ENCODE measurements around the gene SRSF7.
"Not testable (repeated sequence)": the region's sequence is repeated elsewhere in the genome, so short reads cannot be mapped to it uniquely, and the experiment has no call there.

Gene SRSF7

DNA sequence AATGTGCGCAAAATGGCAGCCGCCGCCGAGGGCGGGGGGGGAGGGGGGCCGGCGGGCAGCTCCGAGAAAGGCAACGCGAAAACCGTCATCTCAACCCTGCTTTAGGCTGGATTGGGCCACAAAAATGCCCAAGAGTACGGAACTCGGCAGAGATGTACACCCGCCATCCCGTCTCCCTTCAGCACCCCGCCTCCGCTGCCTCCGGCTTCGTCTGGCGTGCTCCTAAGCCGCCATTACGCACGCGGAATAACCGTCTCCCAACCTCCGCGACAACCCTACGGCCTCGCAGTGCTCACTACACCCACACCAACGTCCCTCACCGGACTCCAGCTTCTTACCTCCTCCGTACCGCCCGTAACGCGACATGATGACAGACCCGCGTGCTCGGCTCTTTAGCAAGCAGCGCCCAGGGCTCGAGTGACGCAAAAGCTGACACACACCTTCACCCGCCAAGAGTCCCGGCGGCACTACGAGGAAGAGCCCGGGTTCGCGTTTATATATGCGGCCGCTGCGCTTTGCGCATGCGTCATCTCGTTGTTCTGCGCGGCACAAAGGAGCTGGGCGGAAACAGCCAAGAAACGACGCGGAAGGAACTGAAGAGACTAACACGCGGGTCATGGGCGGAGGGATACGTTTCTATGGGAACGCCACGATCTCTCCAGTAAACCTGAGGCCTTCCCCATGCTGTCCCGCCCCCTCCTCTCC, at the start of gene SRSF7:
Gene SRSF7, minus strand, starts transcription at position 471 of the 705 bp plus-strand sequence. Its CDS starts 105 bp downstream, at position 366.
- DNase-seq (ENCODE audit: low spot score), result peak; percentile 99

- no peak for DNase-seq (ENCODE audit: low spot score)
These were observed 46.8 kb upstream of the SRSF7 start for GRCh38 chr2:38797953-38798352.

GRCh38 chr2:38797250-38797676, 46.1 kb upstream of the SRSF7 start:
- DNase-seq (ENCODE audit: low spot score), result no peak

DNA sequence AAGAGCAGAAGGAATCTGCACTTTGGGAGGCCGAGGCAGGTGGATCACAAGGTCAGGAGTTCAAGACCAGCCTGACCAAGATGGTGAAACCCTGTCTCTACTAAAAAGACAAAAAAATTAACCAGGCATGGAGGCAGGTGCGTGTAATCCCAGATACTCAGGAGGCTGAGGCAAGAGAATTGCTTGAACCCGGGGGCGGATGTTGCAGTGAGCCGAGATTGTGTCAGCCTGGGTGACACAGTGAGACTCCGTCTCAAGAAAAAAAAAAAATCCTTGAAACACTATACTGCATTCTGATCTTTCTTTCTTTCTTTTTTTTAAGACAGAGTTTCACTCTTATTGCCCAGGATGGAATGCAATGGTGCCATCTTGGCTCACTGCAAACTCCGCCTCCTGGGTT, 43.9 kb upstream of the SRSF7 start:
- not testable (repeated sequence) for DNase-seq (ENCODE audit: low spot score)

DNA sequence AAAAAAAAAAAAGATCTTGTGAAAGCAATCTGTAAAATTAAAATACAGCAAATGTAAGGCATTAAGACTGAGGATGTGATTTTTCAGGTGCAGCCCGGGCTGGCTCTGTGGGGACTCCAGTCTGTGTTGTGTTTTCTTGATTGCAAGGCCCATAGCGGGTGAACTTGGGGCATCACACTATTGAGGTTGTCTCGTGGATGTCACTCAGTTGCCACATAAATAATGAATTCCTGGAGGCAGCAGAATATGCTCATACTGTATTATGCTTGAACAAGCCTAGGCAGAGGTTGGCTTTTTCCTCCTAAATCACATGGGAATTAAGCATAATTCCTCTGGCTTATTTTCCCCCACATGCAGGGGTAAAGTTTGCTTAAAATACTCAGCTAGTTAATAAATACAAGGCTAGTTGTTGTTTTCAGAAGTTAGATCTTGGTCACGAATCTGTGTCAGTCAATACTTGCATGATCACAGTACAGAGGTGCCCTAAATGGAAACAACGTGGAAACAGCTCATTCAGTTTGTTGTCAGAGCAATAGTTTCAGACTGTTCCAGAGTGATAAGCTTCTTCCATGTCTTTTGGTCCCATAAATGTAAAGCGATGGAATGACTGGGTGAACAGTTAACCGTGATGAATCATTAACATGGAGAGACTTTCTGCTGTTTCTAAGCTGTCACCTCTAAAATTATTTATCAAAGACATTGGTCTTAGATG, 43.2 kb upstream of the SRSF7 start:
- no peak for DNase-seq (ENCODE audit: low spot score)

DNA sequence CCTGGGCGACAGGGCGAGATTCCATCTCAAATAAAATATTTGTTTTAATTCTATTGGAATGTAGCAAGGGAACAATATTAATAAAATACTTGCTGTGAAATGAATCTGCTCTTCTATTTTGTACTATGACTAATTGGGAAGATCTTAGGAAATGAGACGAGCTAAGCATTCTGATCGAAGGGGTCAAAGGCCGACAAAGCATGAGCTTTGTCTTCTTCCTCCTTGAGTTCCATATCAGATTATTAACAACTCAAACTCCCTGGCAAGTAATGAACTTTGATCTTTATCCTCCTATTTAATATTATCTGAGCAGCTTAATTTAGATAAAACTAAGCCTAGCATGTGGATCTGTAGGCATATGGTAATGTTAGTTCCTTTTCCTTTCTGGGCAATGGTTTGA, 42.4 kb upstream of the SRSF7 start:
- no peak for DNase-seq (ENCODE audit: low spot score)

DNA sequence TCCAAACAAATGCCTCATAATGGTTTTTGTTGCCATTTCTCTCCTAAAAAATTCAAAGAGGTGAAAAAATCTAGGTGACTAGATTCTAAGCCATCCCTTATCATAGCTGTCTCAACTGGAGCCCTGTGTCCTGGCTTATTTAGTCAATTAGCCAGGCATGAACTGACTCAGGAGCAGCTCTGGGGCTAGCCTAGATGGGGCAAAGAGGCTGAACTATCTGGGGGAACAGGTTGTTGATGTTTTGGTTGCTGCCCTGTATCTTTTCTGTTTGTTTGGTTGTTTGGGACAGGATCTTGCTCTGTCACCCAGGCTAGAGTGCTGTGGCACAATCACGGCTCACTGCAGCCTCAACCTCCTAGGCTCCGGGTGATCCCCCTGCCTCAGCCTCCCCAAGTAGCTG, 41.6 kb upstream of the SRSF7 start:
- no peak for DNase-seq (ENCODE audit: low spot score)

DNA sequence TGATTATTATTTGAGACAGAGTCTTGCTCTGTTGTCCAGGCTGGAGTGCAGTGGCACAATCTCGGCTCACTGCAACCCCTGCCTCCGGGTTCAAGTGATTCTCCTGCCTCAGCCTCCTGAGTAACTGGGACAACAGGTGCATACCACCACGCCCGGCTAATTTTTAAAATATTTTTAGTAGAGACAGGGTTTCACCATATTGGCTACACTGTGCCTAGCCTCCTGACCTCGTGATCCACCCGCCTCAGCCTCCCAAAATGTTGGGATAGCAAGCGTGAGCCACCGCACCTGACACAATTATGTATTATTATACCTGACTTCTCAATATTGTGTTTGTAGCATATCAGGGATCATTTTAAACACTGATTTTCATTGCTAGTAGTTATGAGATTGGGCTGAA, 41.2 kb upstream of the SRSF7 start:
- not testable (repeated sequence) for DNase-seq (ENCODE audit: low spot score)

- DNase-seq (ENCODE audit: low spot score), result no peak
These were observed 40.6 kb upstream of the SRSF7 start for GRCh38 chr2:38791744-38792143.

GRCh38 chr2:38789691-38790090, 38.5 kb upstream of the SRSF7 start:
- no peak for DNase-seq (ENCODE audit: low spot score)

DNA sequence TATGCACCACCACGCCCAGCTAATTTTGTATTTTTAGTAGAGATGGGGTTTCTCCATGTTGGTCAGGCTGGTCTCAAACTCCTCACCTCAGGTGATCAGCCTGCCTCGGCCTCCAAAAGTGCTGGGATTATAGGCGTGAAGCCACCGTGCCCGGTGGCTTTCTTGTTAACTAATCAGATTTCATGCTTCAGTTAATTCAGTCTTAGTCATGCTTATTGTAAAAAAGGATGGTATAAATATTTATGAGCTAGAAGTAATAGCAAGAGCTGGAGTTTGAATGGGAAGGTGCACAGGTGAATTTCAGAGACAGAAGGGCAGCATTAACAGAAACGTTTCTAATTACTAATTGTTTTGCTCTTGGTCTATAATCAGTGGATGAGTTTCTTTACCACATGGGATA, 37.1 kb upstream of the SRSF7 start:
- DNase-seq (ENCODE audit: low spot score), result no peak

DNA sequence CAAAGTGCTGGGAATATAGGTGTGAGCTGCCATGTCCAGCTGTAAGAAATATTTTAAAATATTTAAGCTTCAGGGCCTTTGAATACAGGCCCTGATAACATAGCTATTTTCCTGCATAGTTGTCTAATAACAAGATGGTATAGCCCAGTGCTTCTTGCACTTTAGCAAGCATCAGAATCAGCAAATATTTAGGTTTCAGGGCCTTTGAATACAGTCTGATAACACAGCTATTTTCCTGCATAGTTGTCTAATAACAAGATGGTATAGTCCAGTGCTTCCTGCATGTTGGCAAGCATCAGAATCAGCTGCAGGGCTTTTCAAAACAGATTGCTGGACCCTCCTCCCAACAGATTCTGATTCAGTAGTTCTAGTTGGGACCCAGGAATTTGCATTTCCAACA, 32.4 kb upstream of the SRSF7 start:
- no peak for DNase-seq (ENCODE audit: low spot score)

DNA sequence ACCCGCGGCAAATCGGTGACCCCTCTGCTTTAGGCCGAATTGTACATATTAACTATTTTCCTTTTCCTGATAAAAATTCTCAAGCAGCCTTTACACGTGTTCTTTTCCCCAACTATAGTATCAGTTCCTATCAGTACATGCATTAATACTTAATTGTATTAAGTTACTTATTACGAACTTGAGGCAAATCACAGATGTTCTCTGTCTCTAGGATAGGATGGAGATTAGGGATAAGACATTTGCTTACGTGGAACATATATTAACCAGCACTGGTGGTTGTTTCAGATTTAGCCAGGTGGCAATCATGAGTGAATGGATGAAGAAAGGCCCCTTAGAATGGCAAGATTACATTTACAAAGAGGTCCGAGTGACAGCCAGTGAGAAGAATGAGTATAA, 27.5 kb upstream of the SRSF7 start:
- DNase-seq (ENCODE audit: low spot score), result no peak

DNA sequence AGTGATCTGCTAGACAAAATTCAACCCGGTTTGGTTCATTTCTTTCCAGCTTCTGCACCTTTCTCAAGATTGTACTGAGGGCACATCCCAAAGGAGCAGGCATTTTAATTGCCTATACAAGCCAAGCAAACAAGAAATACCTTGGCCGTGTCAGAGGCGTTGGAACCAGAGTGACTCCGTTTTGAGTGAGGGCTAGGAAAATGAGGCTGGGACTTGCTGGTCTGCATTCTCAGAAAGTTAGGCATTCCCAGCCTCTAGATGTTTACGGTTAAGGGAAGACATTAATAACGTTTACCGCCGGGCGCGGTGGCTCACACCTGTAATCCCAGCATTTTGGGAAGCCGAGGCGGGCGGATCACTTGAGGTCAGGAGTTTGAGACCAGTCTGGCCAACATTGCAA, 25.4 kb upstream of the SRSF7 start:
- DNase-seq (ENCODE audit: low spot score), result no peak

DNA sequence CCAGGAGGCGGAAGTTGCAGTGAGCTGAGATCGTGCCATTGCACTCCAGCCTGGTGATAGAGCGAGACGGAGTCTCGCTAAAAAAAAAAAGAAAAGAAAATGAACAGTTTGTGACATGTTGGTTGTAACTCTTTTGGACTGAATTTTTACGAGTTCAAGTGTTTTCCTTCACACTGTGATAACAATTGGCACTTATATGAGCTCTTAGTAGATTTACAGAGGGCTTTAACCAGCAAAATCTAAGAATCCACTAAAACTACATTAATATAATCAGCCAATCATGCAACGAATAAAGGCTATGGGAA, 24.7 kb upstream of the SRSF7 start:
- DNase-seq (ENCODE audit: low spot score), result no peak

DNA sequence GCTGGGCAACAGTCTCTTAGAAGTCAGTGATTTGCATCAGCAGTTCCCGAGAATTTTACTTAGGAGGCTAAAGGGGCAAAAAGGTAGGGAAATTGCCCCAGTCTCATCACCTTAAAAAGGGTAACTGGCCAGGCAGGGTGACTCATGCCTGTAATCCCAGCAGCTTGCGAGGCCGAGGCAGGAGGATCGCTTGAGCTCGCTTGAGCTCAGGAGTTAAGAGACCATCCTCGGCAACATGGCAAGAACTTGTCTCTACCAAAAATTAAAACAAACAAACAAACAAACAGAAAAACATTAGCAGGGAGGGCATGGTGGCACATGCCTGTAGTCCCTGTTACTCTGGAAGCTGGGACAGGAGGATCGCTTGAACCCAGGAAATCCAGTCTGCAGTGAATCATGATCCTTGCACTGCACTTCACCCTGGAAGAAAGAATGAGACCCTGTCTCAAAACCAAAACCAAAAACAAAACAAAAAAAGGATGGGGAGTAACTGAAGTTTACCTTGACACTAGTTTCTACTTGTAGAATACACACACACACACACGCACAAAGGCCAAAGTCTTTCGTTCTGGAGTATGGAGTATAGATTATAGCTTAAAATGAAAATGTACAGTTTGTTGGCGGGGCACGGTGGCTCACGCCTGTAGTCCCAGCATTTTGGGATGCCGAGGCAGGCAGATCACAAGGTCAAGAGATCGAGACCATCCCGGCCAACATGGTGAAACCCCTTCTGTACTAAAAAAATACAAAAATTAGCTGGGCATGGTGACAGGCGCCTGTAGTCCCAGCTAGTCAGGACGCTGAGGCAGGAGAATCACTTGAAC, 24.1 kb upstream of the SRSF7 start:
- no peak for DNase-seq (ENCODE audit: low spot score)

GRCh38 chr2:38771632-38772031, 20.5 kb upstream of the SRSF7 start:
- DNase-seq (ENCODE audit: low spot score), result peak; percentile 59

DNA sequence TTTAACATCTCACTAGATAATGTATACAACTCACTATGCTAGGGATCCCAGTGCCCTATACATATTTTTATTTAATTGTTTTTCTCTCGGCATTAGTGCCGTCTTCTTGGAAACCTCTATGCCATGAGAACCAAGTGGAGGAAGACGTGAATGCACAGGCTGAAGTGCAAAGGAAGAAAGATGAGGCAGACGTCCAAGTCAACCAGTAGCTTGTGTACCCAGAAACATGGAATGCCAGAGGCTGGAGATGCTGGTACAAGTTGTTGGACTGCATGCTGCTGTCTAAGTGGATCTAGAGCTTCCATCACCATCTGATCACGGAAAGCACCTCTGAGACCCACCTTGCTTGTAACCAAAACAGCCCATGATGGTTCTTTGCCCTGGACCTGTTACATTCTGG, 14.4 kb upstream of the SRSF7 start:
- no peak for DNase-seq (ENCODE audit: low spot score)

- DNase-seq (ENCODE audit: low spot score), result peak; percentile 48
These were observed 14.0 kb upstream of the SRSF7 start for GRCh38 chr2:38765149-38765548.

- DNase-seq (ENCODE audit: low spot score), result no peak
These were observed 12.6 kb upstream of the SRSF7 start for GRCh38 chr2:38763728-38764127.

DNA sequence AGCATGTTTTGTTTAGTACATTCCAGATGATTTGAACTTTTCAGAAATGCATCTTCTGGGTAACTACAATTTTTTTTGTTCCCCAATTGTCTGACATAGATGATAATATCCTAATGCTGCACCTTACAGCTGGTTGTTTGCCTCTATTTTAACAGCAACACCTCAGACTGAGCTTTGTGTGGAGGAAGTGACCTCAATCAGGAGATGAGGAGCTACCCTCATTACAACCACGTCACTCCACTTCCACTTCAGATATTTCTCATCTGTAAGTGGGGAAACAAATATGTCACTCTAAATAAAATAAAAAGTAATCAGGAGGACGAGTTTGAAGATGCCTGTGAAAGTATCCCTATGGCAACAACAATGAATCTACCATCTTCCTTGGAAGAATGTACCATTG, 12.1 kb upstream of the SRSF7 start:
- no peak for DNase-seq (ENCODE audit: low spot score)

- not testable (repeated sequence) for DNase-seq (ENCODE audit: low spot score)
These were observed 4.7 kb upstream of the SRSF7 start for GRCh38 chr2:38755891-38756290.

GRCh38 chr2:38754506-38754905, 3.3 kb upstream of the SRSF7 start:
- no peak for DNase-seq (ENCODE audit: low spot score)

Data from AG08395 (cell line).